DOHH2 (cell line): Measurements from ENCODE around the gene PPA1.
A peak's percentile ranks its signal among the peaks of the same experiment; 100 is the strongest.

Experiments used
- H3F3A ChIP-seq: fragments of 200-600 bp; sonication (generic), shearing (Covaris generic); 2 replicates; pipeline ENCODE4 v1.6.0; 2016; ENCODE audit warnings: antibody characterized with exemption, mild to moderate bottlenecking; ENCODE audit not compliant: control insufficient read depth, insufficient read depth
- H3K27ac ChIP-seq: fragments of 200-600 bp; sonication (generic); 2 replicates; pipeline ENCODE4 v1.5.1; 2014; ENCODE audit warnings: low read depth, mild to moderate bottlenecking, low read length, moderate library complexity
- H3K27me3 ChIP-seq: fragments of 200-600 bp; sonication (generic); 2 replicates; pipeline ENCODE4 v1.6.1; 2014; ENCODE audit warnings: mild to moderate bottlenecking, low read length, mixed read lengths; ENCODE audit not compliant: control insufficient read depth
- H3K36me3 ChIP-seq: fragments of 200-600 bp; sonication (generic); 2 replicates; pipeline ENCODE4 v1.6.1; 2014; ENCODE audit warnings: mild to moderate bottlenecking, low read length, moderate library complexity, mixed read lengths; ENCODE audit not compliant: control insufficient read depth
- H3K4me1 ChIP-seq: fragments of 200-600 bp; sonication (generic); 2 replicates; pipeline ENCODE4 v1.6.1; 2014; ENCODE audit warnings: mild to moderate bottlenecking, low read length, mixed read lengths; ENCODE audit not compliant: control insufficient read depth
- H3K4me2 ChIP-seq: fragments of 200-600 bp; sonication (generic); 2 replicates; pipeline ENCODE4 v1.6.0; 2014; ENCODE audit warnings: mild to moderate bottlenecking, low read length, moderate library complexity
- H3K4me3 ChIP-seq: fragments of 200-600 bp; sonication (generic); 2 replicates; pipeline ENCODE4 v1.5.1; 2014; ENCODE audit warnings: mild to moderate bottlenecking, low read length, mixed read lengths
- H3K79me2 ChIP-seq: fragments of 200-600 bp; sonication (generic); 2 replicates; pipeline ENCODE4 v1.6.1; 2014; ENCODE audit warnings: mild to moderate bottlenecking, low read length, mixed read lengths; ENCODE audit not compliant: control insufficient read depth
- H3K9me2 ChIP-seq: fragments of 200-600 bp; sonication (generic); replicated peaks from 2 replicates; pipeline ENCODE4 v1.6.1; 2014; ENCODE audit warnings: mild to moderate bottlenecking, low read length, mixed read lengths; ENCODE audit not compliant: control insufficient read depth
- H3K9me3 ChIP-seq: fragments of 200-600 bp; sonication (generic); 2 replicates; pipeline ENCODE4 v1.6.1; 2014; ENCODE audit warnings: antibody characterized with exemption, low read length, mixed read lengths; ENCODE audit not compliant: control insufficient read depth, insufficient read depth
- H4K20me1 ChIP-seq: fragments of 200-600 bp; sonication (generic); 2 replicates; pipeline ENCODE4 v1.6.0; 2014; ENCODE audit warnings: low read depth, mild to moderate bottlenecking, antibody characterized with exemption, low read length, moderate library complexity; ENCODE audit not compliant: control insufficient read depth, insufficient read depth
- CTCF ChIP-seq: fragments of 200-600 bp; sonication (generic); IDR thresholded peaks from one replicate; pipeline ENCODE4 v1.5.1; 2014; ENCODE audit warnings: antibody characterized with exemption, mild to moderate bottlenecking, low read depth, low read length; ENCODE audit not compliant: poor library complexity, severe bottlenecking
- EZH2phosphoT487 ChIP-seq: fragments of 200-600 bp; sonication (generic); IDR thresholded peaks from 2 replicates; pipeline ENCODE4 v1.6.1; 2017; ENCODE audit warnings: borderline replicate concordance, mild to moderate bottlenecking, antibody characterized with exemption, low read length, moderate library complexity, mixed read lengths

The PPA1 gene

GRCh38 chr10:70167246-70167645, 66.0 kb downstream of the PPA1 start:
- Histone ChIP-seq H3K4me2 (peak overlapping the region; percentile 98), H3K36me3 (peaks cover 60% of the 10 kb centered on the region), H3K9me3 (no peaks in the 10 kb centered on the region), H4K20me1 (peaks cover 38% of the 10 kb centered on the region), H3K27me3 (no peaks in the 10 kb centered on the region), H3K79me2 (peaks cover 87% of the 10 kb centered on the region), H3K4me1 (peaks cover 72% of the 10 kb centered on the region), H3K9me2 (no peaks in the 10 kb centered on the region), H3F3A (peaks cover 10% of the 10 kb centered on the region), H3K4me3 (peak overlapping the region; percentile 15; the same call in 1 of the 2 replicates), H3K27ac (no peak overlapping the region)
- TF ChIP-seq EZH2phosphoT487, result no peak
- TF ChIP-seq CTCF, result no peak

- TF ChIP-seq CTCF, result no peak
- TF ChIP-seq EZH2phosphoT487, result no peak
- Histone ChIP-seq H3F3A (peaks cover 1% of the 10 kb centered on the region), H3K79me2 (peaks cover 94% of the 10 kb centered on the region), H3K9me3 (no peaks in the 10 kb centered on the region), H3K27me3 (no peaks in the 10 kb centered on the region), H4K20me1 (peaks cover 38% of the 10 kb centered on the region), H3K4me3 (no peak overlapping the region), H3K36me3 (peaks cover 67% of the 10 kb centered on the region), H3K9me2 (no peaks in the 10 kb centered on the region), H3K4me1 (peaks cover 67% of the 10 kb centered on the region), H3K27ac (no peak overlapping the region), H3K4me2 (peak overlapping the region; percentile 98)
These were observed 66.8 kb downstream of the PPA1 start for GRCh38 chr10:70166394-70166793.

- Histone ChIP-seq H3K9me3 (no peaks in the 10 kb centered on the region), H4K20me1 (peaks cover 31% of the 10 kb centered on the region), H3K79me2 (peaks cover 95% of the 10 kb centered on the region), H3K27ac (no peak overlapping the region), H3K4me2 (peak overlapping the region; percentile 13; the same call in 1 of the 2 replicates), H3F3A (peaks cover 4% of the 10 kb centered on the region; the same call in 1 of the 2 replicates), H3K4me1 (peaks cover 57% of the 10 kb centered on the region), H3K4me3 (no peak overlapping the region), H3K9me2 (no peaks in the 10 kb centered on the region), H3K27me3 (no peaks in the 10 kb centered on the region), H3K36me3 (peaks cover 84% of the 10 kb centered on the region)
- TF ChIP-seq EZH2phosphoT487 (no peak), CTCF (no peak)
These were observed 69.1 kb downstream of the PPA1 start for GRCh38 chr10:70164163-70164562.

- H3K27me3 ChIP-seq, result no peaks in the 10 kb centered on the region
- no peak overlapping the region for H3K4me3 ChIP-seq
- H3K4me1 ChIP-seq, result peaks cover 50% of the 10 kb centered on the region
- peaks cover 24% of the 10 kb centered on the region for H4K20me1 ChIP-seq
- H3K4me2 ChIP-seq, result no peak overlapping the region
- H3K27ac ChIP-seq, result no peak overlapping the region
- H3K9me2 ChIP-seq, result no peaks in the 10 kb centered on the region
- H3K79me2 ChIP-seq, result peaks cover 88% of the 10 kb centered on the region
- H3K9me3 ChIP-seq, result no peaks in the 10 kb centered on the region
- peaks cover 4% of the 10 kb centered on the region; the same call in 1 of the 2 replicates for H3F3A ChIP-seq
- TF ChIP-seq EZH2phosphoT487, result no peak
- TF ChIP-seq CTCF, result no peak
- H3K36me3 ChIP-seq, result peaks cover 86% of the 10 kb centered on the region
These were observed 69.8 kb downstream of the PPA1 start for GRCh38 chr10:70163448-70163847.
